ENCODE data around the gene DDX28. TPM values are rescaled to one million over a fixed set of nuclear protein-coding genes. Genes with fewer than 3 reads are reported as not detected.

Gene DDX28
- total and polyA plus RNA-seq, 10 of the 15 experiments (the other 5 are each of a cell fraction or from before 2014, with no cell fraction given), result 3.6 to 40.4 (median 20.0) TPM

GRCh38 chr16:67975321-67976105, 47.5 kb downstream of the DDX28 start (continued):
- TF ChIP-seq ZNF592 (IDR thresholded peaks at IDR 0.05) (no peak), NFIC (IDR thresholded peaks at IDR 0.05; ENCODE audit: low read depth, low read length) (peak; percentile 79), HDAC2 (IDR thresholded peaks at IDR 0.05) (no peak), IRF3 (IDR thresholded peaks at IDR 0.05) (no peak), SUZ12 (IDR thresholded peaks at IDR 0.05; ENCODE audit: unreplicated experiment) (no peak), SPI1 (IDR thresholded peaks at IDR 0.05; ENCODE audit: borderline replicate concordance, insufficient read depth, low read depth, low read length) (0 out of 2 replicates have a peak, but pooled peaks have one; percentile 19), ZBTB33 (IDR thresholded peaks at IDR 0.05) (no peak), BRCA1 (IDR thresholded peaks at IDR 0.05; ENCODE audit: low read depth, low read length) (no peak), CEBPB (IDR thresholded peaks at IDR 0.05; ENCODE audit: borderline replicate concordance in 1 of 2, low read depth in 2 of 2, low read length in 2 of 2) (no peak), MEF2A (IDR thresholded peaks at IDR 0.05; ENCODE audit: insufficient read depth, low read depth, low read length) (peak; percentile 57), MYC (IDR thresholded peaks at IDR 0.05; ENCODE audit: insufficient read depth, insufficient read length, insufficient replicate concordance, low read length, severe bottlenecking) (no peak), HDAC6 (IDR thresholded peaks at IDR 0.05; ENCODE audit: unreplicated experiment) (no peak), BCL3 (IDR thresholded peaks at IDR 0.05; ENCODE audit: borderline replicate concordance, insufficient read depth, low read depth, low read length, poor library complexity, severe bottlenecking) (no peak), MTA3 (IDR thresholded peaks at IDR 0.05; ENCODE audit: borderline replicate concordance, low read length) (no peak), NBN (IDR thresholded peaks at IDR 0.05) (no peak), TBL1XR1 (IDR thresholded peaks at IDR 0.05; ENCODE audit: low read depth, low read length) (no peak), CTCF (IDR thresholded peaks at IDR 0.05 in 2 of 3, conservative IDR thresholded peaks at IDR 0.05 in 1 of 3; ENCODE audit: control insufficient read depth in 2 of 3, extremely low read depth in 1 of 3, insufficient read depth in 1 of 3, low read depth in 3 of 3, low read length in 3 of 3) (no peak), ZSCAN29 (IDR thresholded peaks at IDR 0.05) (no peak), RCOR1 (conservative IDR thresholded peaks at IDR 0.05; ENCODE audit: low read depth, low read length) (no peak)

Measured in GM12878 (cell line).